HepG2 (cell line): Measurements from ENCODE around the gene EIF5B. TPM values are rescaled to one million over a fixed set of nuclear protein-coding genes. Genes with fewer than 3 reads are reported as not detected.

ENCODE experiments used
- BHLHE40 ChIP-seq: IDR thresholded peaks from 2 replicates; pipeline ENCODE4 v1.6.1; 2011; ENCODE audit warnings: low read length, improper control_type of control experiment
- JDP2 ChIP-seq: sonication (generic); formaldehyde crosslinking; IDR thresholded peaks from 2 replicates; pipeline ENCODE4 v1.8.1; 2022; ENCODE audit warnings: missing genetic modification reagents, borderline replicate concordance
- KDM1A ChIP-seq: IDR thresholded peaks from 2 replicates; pipeline ENCODE4 v1.6.1; 2016; ENCODE audit warnings: missing compliant biosample characterization
- MEIS2 ChIP-seq: sonication (generic); formaldehyde crosslinking; IDR thresholded peaks from 2 replicates; pipeline ENCODE4 v1.9.0; 2021; ENCODE audit warnings: mild to moderate bottlenecking, missing genetic modification reagents
- NRL ChIP-seq: sonication (generic); formaldehyde crosslinking; IDR thresholded peaks from 2 replicates; pipeline ENCODE4 v1.5.0; 2020; ENCODE audit warnings: missing genetic modification reagents, mild to moderate bottlenecking, moderate library complexity, borderline replicate concordance
- PRMT3 ChIP-seq: sonication (generic); formaldehyde crosslinking; IDR thresholded peaks from 2 replicates; pipeline ENCODE4 v1.8.1; 2022; ENCODE audit warnings: low read depth, mild to moderate bottlenecking, moderate library complexity, missing genetic modification reagents, borderline replicate concordance
- REXO4 ChIP-seq: sonication (generic); formaldehyde crosslinking; IDR thresholded peaks from 2 replicates; pipeline ENCODE4 v1.8.0; 2022; ENCODE audit warnings: missing genetic modification reagents, mild to moderate bottlenecking, borderline replicate concordance
- SATB2 ChIP-seq: sonication (generic); formaldehyde crosslinking; IDR thresholded peaks from 2 replicates; pipeline ENCODE4 v1.5.0; 2020; ENCODE audit warnings: missing genetic modification reagents
- ZMYM3 ChIP-seq: sonication (generic); formaldehyde crosslinking; IDR thresholded peaks from 2 replicates; pipeline ENCODE4 v1.5.1; 2020; ENCODE audit warnings: mild to moderate bottlenecking, missing genetic modification reagents
- ZNF44 ChIP-seq: sonication (generic); formaldehyde crosslinking; IDR thresholded peaks from 2 replicates; pipeline ENCODE4 v1.5.1; 2020; ENCODE audit warnings: mild to moderate bottlenecking, missing genetic modification reagents
- ZNF670 ChIP-seq: sonication (generic); formaldehyde crosslinking; IDR thresholded peaks from 2 replicates; pipeline ENCODE4 v1.8.0; 2022; ENCODE audit warnings: mild to moderate bottlenecking, missing genetic modification reagents, borderline replicate concordance
- polyA plus RNA-seq, 8 experiments: library from polyadenylated mRNA; depleted of rRNA in 3 of 8; stranded (reverse) in 7 of 8; unstranded in 1 of 8; fragments of >200 nt; fragmentation: Illumina TruSeq in 4 of 8; extraction: Trizol in 4 of 8; gene quantifications; 2 replicates each; pipeline versions ENCODE4 v1.2.1 to v1.2.3, GENCODE V29; 2011 to 2016; ENCODE audit warnings: low read depth in 4 of 8, missing spikeins in 1 of 8, mixed read lengths in 1 of 8; ENCODE audit not compliant: insufficient read depth in 1 of 8
- total RNA-seq, 5 experiments: library from RNA; depleted of rRNA; stranded (reverse); fragments of >200 nt; fragmentation: Illumina TruSeq; extraction: Trizol; gene quantifications; 2 replicates each; pipeline ENCODE4 v1.2.3, GENCODE V29; 2016; ENCODE audit warnings: low read depth in 1 of 5
- TF ChIP-seq, protein P1 (sequence below): sonication (generic); formaldehyde crosslinking; IDR thresholded peaks from 2 replicates; pipeline ENCODE4 v1.4.0; 2020; ENCODE audit warnings: missing genetic modification reagents
- TF ChIP-seq, protein P2 (sequence below): IDR thresholded peaks from 2 replicates; pipeline ENCODE4 v1.6.1; 2016; ENCODE audit warnings: missing biosample characterization, missing genetic modification reagents, low read depth
- TF ChIP-seq, protein P3 (sequence below): sonication (generic); formaldehyde crosslinking; conservative IDR thresholded peaks from 2 replicates; pipeline ENCODE4 v1.4.0; 2020; ENCODE audit warnings: missing genetic modification reagents
- TF ChIP-seq, protein P4 (sequence below): sonication (generic); formaldehyde crosslinking; IDR thresholded peaks from 2 replicates; pipeline ENCODE4 v1.5.1; 2020; ENCODE audit warnings: mild to moderate bottlenecking, moderate library complexity, missing genetic modification reagents
- TF ChIP-seq, protein P5 (sequence below), 2 experiments: sonication (generic) in 1 of 2; formaldehyde crosslinking in 1 of 2; IDR thresholded peaks; 2 replicates each; pipeline versions ENCODE4 v1.5.1 to v1.6.1; 2011 to 2020; ENCODE audit warnings: borderline replicate concordance in 1 of 2, low read depth in 1 of 2, low read length in 1 of 2, mild to moderate bottlenecking in 1 of 2, missing genetic modification reagents in 1 of 2, moderate library complexity in 1 of 2
- TF ChIP-seq, protein P6 (sequence below): sonication (generic); formaldehyde crosslinking; IDR thresholded peaks from 2 replicates; pipeline ENCODE4 v1.8.1; 2022; ENCODE audit warnings: mild to moderate bottlenecking, missing genetic modification reagents

EIF5B gene
- total and polyA plus RNA-seq, 2 of the 13 experiments (the other 11 are each of a cell fraction or from before 2014, with no cell fraction given), result 8.8 to 32.1 TPM

DNA sequence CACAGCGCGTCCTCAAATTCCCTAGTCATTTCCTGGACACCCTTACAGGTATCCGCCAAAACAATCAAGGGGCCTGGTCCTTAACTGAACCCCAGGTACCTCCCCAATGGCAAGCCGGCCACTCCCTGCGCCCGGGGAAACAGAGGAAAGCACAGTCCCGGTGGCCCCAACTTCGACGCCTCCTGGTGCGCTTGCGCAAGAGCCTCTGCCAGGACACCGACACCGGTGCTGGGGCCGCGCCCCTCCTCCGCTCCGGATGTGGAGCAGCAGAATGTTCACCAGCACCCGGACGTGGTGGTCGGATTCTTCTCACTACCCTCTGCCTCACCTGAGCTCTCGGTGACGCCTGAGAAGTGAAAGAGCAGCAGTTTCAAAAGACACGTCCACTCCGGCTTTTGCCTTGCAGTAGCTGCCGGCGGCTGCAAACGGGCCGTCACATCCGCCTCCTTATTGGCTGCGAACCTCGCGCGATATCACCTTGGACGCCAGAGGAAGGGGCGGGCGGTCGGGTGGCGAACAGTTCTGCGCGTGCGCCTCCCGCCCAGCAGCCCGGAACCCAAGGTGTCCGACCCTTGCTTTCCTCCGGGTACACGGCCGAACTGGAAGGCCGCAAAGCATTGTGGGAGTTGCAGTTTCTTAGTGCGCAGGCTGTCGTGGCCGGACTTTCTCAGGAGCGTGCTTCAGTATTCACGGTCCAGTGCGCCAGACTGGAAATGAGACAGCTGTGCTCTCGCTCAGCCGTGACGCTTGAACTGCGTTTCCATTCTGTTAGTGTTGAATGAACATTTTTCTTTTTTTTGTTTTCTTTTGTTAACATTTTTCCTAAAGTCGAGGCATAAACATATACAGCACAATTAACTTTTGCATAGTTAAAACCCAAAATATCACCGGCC lies 1.0 kb upstream of the EIF5B start, which contains the start of gene TXNDC9 (continued):
- TF ChIP-seq, protein P1, sequence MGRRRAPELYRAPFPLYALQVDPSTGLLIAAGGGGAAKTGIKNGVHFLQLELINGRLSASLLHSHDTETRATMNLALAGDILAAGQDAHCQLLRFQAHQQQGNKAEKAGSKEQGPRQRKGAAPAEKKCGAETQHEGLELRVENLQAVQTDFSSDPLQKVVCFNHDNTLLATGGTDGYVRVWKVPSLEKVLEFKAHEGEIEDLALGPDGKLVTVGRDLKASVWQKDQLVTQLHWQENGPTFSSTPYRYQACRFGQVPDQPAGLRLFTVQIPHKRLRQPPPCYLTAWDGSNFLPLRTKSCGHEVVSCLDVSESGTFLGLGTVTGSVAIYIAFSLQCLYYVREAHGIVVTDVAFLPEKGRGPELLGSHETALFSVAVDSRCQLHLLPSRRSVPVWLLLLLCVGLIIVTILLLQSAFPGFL (CRISPR knock-in tag), result no peak; the same call in none of the 2 replicates
- TF ChIP-seq, protein P2, sequence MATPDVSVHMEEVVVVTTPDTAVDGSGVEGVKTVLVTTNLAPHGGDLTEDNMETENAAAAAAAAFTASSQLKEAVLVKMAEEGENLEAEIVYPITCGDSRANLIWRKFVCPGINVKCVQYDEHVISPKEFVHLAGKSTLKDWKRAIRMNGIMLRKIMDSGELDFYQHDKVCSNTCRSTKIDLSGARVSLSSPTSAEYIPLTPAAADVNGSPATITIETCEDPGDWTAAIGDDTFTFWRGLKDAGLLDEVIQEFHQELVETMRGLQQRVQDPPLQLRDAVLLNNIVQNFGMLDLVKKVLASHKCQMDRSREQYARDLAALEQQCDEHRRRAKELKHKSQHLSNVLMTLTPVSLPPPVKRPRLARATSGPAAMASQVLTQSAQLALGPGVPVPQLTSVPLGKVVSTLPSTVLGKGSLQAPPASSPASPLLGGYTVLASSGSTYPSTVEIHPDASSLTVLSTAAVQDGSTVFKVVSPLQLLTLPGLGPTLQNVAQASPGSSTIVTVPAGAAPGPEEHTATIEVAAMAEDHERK (CRISPR knock-in tag), result peak; percentile 91
- TF ChIP-seq ZNF670 (CRISPR knock-in tag) (peak; percentile 96; the same call in 1 of the 2 replicates), MEIS2 (CRISPR knock-in tag) (peak; percentile 60; the same call in 1 of the 2 replicates), NRL (peak; percentile 99), BHLHE40 (peak; percentile 71), REXO4 (no peak), JDP2 (no peak), ZNF44 (peak; percentile 87; the same call in 1 of the 2 replicates), PRMT3 (CRISPR knock-in tag) (no peak), ZMYM3 (CRISPR knock-in tag) (peak; percentile 68; the same call in 1 of the 2 replicates), SATB2 (no peak), KDM1A (CRISPR knock-in tag) (no peak)
- TF ChIP-seq, protein P3, sequence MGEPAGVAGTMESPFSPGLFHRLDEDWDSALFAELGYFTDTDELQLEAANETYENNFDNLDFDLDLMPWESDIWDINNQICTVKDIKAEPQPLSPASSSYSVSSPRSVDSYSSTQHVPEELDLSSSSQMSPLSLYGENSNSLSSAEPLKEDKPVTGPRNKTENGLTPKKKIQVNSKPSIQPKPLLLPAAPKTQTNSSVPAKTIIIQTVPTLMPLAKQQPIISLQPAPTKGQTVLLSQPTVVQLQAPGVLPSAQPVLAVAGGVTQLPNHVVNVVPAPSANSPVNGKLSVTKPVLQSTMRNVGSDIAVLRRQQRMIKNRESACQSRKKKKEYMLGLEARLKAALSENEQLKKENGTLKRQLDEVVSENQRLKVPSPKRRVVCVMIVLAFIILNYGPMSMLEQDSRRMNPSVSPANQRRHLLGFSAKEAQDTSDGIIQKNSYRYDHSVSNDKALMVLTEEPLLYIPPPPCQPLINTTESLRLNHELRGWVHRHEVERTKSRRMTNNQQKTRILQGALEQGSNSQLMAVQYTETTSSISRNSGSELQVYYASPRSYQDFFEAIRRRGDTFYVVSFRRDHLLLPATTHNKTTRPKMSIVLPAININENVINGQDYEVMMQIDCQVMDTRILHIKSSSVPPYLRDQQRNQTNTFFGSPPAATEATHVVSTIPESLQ (CRISPR knock-in tag), result no peak
- TF ChIP-seq, protein P4, sequence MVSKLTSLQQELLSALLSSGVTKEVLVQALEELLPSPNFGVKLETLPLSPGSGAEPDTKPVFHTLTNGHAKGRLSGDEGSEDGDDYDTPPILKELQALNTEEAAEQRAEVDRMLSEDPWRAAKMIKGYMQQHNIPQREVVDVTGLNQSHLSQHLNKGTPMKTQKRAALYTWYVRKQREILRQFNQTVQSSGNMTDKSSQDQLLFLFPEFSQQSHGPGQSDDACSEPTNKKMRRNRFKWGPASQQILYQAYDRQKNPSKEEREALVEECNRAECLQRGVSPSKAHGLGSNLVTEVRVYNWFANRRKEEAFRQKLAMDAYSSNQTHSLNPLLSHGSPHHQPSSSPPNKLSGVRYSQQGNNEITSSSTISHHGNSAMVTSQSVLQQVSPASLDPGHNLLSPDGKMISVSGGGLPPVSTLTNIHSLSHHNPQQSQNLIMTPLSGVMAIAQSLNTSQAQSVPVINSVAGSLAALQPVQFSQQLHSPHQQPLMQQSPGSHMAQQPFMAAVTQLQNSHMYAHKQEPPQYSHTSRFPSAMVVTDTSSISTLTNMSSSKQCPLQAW (CRISPR knock-in tag), result peak; percentile 99
- TF ChIP-seq, protein P5, sequence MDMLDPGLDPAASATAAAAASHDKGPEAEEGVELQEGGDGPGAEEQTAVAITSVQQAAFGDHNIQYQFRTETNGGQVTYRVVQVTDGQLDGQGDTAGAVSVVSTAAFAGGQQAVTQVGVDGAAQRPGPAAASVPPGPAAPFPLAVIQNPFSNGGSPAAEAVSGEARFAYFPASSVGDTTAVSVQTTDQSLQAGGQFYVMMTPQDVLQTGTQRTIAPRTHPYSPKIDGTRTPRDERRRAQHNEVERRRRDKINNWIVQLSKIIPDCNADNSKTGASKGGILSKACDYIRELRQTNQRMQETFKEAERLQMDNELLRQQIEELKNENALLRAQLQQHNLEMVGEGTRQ (IDR thresholded peaks at IDR 0.05; ENCODE audit: low read depth, low read length), result no peak
- TF ChIP-seq, protein P5 (CRISPR knock-in tag; IDR thresholded peaks at IDR 0.05; ENCODE audit: borderline replicate concordance), result peak; percentile 54; the same call in 1 of the 2 replicates
- TF ChIP-seq, protein P6, sequence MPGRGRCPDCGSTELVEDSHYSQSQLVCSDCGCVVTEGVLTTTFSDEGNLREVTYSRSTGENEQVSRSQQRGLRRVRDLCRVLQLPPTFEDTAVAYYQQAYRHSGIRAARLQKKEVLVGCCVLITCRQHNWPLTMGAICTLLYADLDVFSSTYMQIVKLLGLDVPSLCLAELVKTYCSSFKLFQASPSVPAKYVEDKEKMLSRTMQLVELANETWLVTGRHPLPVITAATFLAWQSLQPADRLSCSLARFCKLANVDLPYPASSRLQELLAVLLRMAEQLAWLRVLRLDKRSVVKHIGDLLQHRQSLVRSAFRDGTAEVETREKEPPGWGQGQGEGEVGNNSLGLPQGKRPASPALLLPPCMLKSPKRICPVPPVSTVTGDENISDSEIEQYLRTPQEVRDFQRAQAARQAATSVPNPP, result peak; percentile 35; the same call in 1 of the 2 replicates
